HEK293T (cell line): ENCODE data around the gene EVI5L.

ENCODE experiments used
- CTCF ChIA-PET: fragments of 350-600 bp; formaldehyde crosslinking; extraction: SDS; loops from one replicate; lab custom pipeline; 2021; ENCODE audit warnings: antibody characterized with exemption, inconsistent platforms; lab: Yijun Ruan, JAX
- POLR2A ChIA-PET: fragments of 350-600 bp; formaldehyde crosslinking; extraction: SDS; loops from one replicate; lab custom pipeline; 2020; ENCODE audit warnings: antibody characterized with exemption, inconsistent platforms; lab: Yijun Ruan, JAX
- DNase-seq: peaks from one replicate; pipeline ENCODE4 v3.0.0; 2012; ENCODE audit warnings: mixed read lengths; ENCODE audit errors: extremely low spot score
- ARNT ChIP-seq: fragments of 450-650 bp; IDR thresholded peaks from 2 replicates; pipeline ENCODE4 v1.6.1; 2017; ENCODE audit warnings: mild to moderate bottlenecking
- BHLHE40 ChIP-seq: fragments of 450-650 bp; IDR thresholded peaks from 2 replicates; pipeline ENCODE4 v1.6.1; 2016; ENCODE audit warnings: mild to moderate bottlenecking, moderate library complexity, borderline replicate concordance
- CTBP1 ChIP-seq: fragments of 450-650 bp; IDR thresholded peaks from 2 replicates; pipeline ENCODE4 v1.6.1; 2016; ENCODE audit warnings: borderline replicate concordance
- ELF4 ChIP-seq: fragments of 450-650 bp; IDR thresholded peaks from 2 replicates; pipeline ENCODE4 v1.6.1; 2017; ENCODE audit warnings: antibody characterized with exemption
- FOXA1 ChIP-seq: fragments of 450-650 bp; IDR thresholded peaks from 2 replicates; pipeline ENCODE4 v1.6.1; 2016; ENCODE audit warnings: mild to moderate bottlenecking
- FOXK2 ChIP-seq: fragments of 450-650 bp; IDR thresholded peaks from 2 replicates; pipeline ENCODE4 v1.6.1; 2016; ENCODE audit warnings: mild to moderate bottlenecking
- FOXM1 ChIP-seq: fragments of 450-650 bp; IDR thresholded peaks from 2 replicates; pipeline ENCODE4 v1.6.1; 2017; ENCODE audit warnings: mild to moderate bottlenecking, borderline replicate concordance
- HDGF ChIP-seq: fragments of 450-650 bp; IDR thresholded peaks from 2 replicates; pipeline ENCODE4 v1.6.1; 2017; ENCODE audit warnings: antibody characterized with exemption, borderline replicate concordance
- L3MBTL2 ChIP-seq: fragments of 450-650 bp; conservative IDR thresholded peaks from 2 replicates; pipeline ENCODE4 v1.6.1; 2016; ENCODE audit warnings: mild to moderate bottlenecking
- LEF1 ChIP-seq: fragments of 450-650 bp; IDR thresholded peaks from 2 replicates; pipeline ENCODE4 v1.6.1; 2017; ENCODE audit warnings: mild to moderate bottlenecking, borderline replicate concordance
- NFRKB ChIP-seq: fragments of 450-650 bp; IDR thresholded peaks from 2 replicates; pipeline ENCODE4 v1.6.1; 2016; ENCODE audit warnings: mild to moderate bottlenecking, moderate library complexity
- PKNOX1 ChIP-seq: fragments of 450-650 bp; IDR thresholded peaks from 2 replicates; pipeline ENCODE4 v1.6.1; 2016
- SP1 ChIP-seq: fragments of 450-650 bp; IDR thresholded peaks from 2 replicates; pipeline ENCODE4 v1.6.1; 2017
- TARDBP ChIP-seq: fragments of 450-650 bp; IDR thresholded peaks from 2 replicates; pipeline ENCODE4 v1.6.1; 2016
- ZNF384 ChIP-seq: fragments of 450-650 bp; IDR thresholded peaks from 2 replicates; pipeline ENCODE4 v1.6.1; 2016

Gene EVI5L

GRCh38 chr19:7902796-7903243 lies 72.8 kb downstream of the EVI5L start:
- no peak for DNase-seq
- ChIA-PET CTCF (interaction anchor here (0.6 to 1.2 kb wide), 3 partner anchors 18 to 142 kb away, joined by 3 to 4 read pairs (median 3); partner anchors contain the start of gene SNAPC2), POLR2A (interaction anchor here (0.8 to 2.3 kb wide), 16 partner anchors 9 to 611 kb away, joined by 3 to 30 read pairs (median 5); partner anchors contain the start of genes LRRC8E, SNAPC2, TGFBR3L and TIMM44)
- TF ChIP-seq ELF4 (no peak), PKNOX1 (no peak)

DNA sequence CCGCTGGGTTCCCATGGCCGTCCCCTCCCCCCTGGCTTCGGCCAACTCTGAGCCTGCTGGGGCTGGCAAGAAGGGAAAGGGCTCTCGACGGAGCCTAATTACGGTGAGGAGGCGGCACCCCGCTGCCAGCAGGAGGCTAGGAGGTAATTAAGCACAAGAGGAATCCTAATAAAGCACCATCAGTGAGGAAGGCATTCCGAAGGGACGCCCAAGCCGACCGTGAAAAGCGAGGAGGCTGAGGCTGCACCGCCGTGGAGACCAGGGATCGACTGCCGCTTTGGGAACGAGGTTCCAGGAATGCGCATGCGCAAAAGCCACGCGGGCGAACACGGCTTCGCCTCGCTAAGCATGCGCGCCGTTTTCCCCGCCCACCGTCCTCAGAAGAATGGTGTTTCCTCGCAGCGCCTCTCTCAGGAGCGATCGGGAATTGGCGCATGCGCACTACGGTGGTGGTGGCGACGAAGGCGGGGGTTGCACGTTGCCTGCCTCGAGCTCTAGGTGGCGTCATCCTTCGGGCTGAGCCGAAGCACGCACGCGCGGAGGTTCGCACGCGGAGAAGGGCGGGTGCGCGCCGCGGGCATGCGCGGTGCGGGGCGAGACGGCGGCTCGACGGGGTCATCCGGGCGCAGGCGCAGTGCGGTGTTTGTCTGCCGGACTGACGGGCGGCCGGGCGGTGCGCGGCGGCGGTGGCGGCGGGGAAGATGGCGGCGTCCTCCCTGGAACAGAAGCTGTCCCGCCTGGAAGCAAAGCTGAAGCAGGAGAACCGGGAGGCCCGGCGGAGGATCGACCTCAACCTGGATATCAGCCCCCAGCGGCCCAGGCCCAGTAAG lies 73.4 kb downstream of the EVI5L start, which contains the start of gene MAP2K7:
Gene MAP2K7 (plus strand): TSS at position 634 of the 830 bp plus-strand sequence. CDS start 68 bp downstream, at position 702.
- CTCF ChIA-PET = interaction anchor here (0.6 to 1.2 kb wide), 4 partner anchors 17 to 141 kb away, joined by 3 to 4 read pairs (median 3); partner anchors contain the start of gene SNAPC2
- POLR2A ChIA-PET = interaction anchor here (0.7 to 1.9 kb wide), 20 partner anchors 9 to 610 kb away, joined by 3 to 30 read pairs (median 4); partner anchors contain the start of genes LRRC8E, SNAPC2, TGFBR3L and TIMM44
- peak; percentile 99 for DNase-seq
- TF ChIP-seq HDGF = no peak
- TF ChIP-seq L3MBTL2 = peak; percentile 93

DNA sequence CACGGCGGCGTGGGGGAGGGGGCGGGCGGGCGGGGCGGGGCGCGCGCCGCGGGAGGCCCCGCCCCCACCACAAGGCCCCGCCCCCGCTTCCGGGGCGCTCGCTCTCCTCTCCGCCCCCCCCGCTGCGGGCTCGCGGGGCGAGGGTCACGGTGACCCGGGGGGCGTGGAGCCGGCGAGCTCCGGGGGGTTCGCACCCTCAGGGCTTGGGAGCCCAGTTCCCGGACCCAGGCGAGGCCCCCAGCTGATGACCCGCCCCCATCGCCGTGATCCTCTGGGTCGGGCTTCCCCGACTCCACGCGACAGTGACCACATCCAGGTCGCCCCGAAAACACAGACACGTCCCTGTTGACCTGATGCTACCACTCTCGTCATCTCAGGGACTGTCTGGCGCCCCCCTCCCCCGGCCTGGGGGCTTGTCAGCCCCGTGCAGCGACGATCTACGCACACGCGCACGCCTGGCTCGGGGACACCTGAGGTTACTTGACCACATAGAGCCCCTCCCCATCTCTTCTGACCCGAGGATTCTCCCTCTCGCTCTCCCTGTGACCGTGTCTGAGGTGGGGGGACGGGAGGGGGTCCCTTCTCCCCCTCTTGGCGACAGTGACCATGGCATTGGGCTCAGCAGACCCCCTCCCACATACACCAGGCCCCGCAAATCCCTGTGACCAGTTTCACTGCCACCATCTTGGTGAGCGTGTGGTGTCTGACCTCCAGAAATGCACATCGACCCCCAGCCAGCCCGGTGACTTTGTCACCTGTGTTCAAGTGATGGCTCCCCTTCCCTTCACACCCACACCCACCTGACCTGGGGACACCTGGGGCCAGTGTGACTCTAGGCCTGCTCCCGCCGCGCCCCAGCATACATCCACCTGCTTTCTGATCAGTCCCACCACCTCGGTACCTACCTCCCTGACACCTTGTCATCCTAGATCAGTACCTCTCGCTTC lies 74.3 kb downstream of the EVI5L start:
- CTCF ChIA-PET = interaction anchor here (0.6 to 1.2 kb wide), 3 partner anchors 16 to 35 kb away, joined by 3 to 4 read pairs (median 3); partner anchors contain the start of gene SNAPC2
- DNase-seq = no peak
- POLR2A ChIA-PET = interaction anchor here (0.7 to 1.9 kb wide), 18 partner anchors 8 to 609 kb away, joined by 3 to 30 read pairs (median 3); partner anchors contain the start of genes LRRC8E, SNAPC2, TGFBR3L and TIMM44
- TF ChIP-seq CTBP1 = no peak
- TF ChIP-seq L3MBTL2 = peak; percentile 30

DNA sequence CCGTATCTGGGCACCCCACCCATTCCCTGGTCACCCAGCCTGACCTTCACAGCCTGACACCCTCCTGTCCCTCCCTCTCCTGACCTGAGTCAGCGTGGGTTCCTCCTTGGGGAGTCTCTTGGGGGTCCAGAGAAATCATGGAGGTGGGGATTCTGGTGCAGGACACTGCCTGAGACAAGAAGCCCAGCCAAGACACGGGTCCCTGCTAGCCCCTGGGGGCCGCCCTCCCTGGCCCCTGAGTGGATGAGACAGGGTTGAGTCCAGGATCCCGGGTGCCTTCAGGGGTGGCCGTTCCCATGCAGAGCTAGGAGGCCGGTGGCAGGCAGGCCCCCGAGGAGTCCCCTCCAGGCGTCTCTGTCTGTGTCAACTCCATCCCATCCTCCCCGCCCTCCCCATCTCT lies 75.2 kb downstream of the EVI5L start:
- ChIA-PET POLR2A (no interaction called here), CTCF (no interaction called here)
- DNase-seq = no peak
- TF ChIP-seq BHLHE40 (no peak), LEF1 (no peak), FOXM1 (no peak), CTBP1 (no peak), ZNF384 (no peak)

- no peak for TF ChIP-seq ZNF384
- no peak for TF ChIP-seq HDGF
- no peak for TF ChIP-seq FOXM1
- no peak for TF ChIP-seq BHLHE40
- ChIA-PET CTCF (no interaction called here), POLR2A (no interaction called here)
Observed at GRCh38 chr19:7905859-7906258, 75.8 kb downstream of the EVI5L start.

GRCh38 chr19:7907122-7907521 lies 77.1 kb downstream of the EVI5L start:
- TF ChIP-seq FOXA1 = no peak
- TF ChIP-seq ARNT = no peak
- TF ChIP-seq ZNF384 = no peak
- no peak for TF ChIP-seq FOXM1
- TF ChIP-seq HDGF = no peak
- TF ChIP-seq CTBP1 = no peak
- no peak for TF ChIP-seq FOXK2
- no peak for TF ChIP-seq SP1
- ChIA-PET POLR2A (no interaction called here), CTCF (no interaction called here)
- DNase-seq = no peak

More at GRCh38 chr19:7905859-7906258, 75.8 kb downstream of the EVI5L start:
- no peak for DNase-seq

GRCh38 chr19:7907544-7907943 lies 77.5 kb downstream of the EVI5L start:
- POLR2A ChIA-PET = no interaction called here
- CTCF ChIA-PET = no interaction called here
- no peak for TF ChIP-seq FOXA1
- no peak for TF ChIP-seq NFRKB
- TF ChIP-seq PKNOX1 = no peak
- no peak for TF ChIP-seq CTBP1
- no peak for TF ChIP-seq LEF1
- TF ChIP-seq SP1 = no peak
- no peak for TF ChIP-seq FOXK2
- TF ChIP-seq TARDBP = no peak
- TF ChIP-seq ZNF384 = no peak
- no peak for TF ChIP-seq ARNT
- TF ChIP-seq FOXM1 = no peak
- TF ChIP-seq BHLHE40 = no peak
- TF ChIP-seq HDGF = no peak
- TF ChIP-seq L3MBTL2 = no peak
- DNase-seq = no peak
